GM12878 (cell line): Measurements from ENCODE around the gene SLC8B1. TPM values are rescaled to one million over a fixed set of nuclear protein-coding genes. Genes with fewer than 3 reads are reported as not detected.

ENCODE experiments used
- ATAC-seq: fragments of 200-7000 bp; cut with Tn5 transposase; 3 replicates; pipeline ENCODE4 v1.9.1; 2020; ENCODE audit warnings: mild to moderate bottlenecking, moderate library complexity
- BruUV-seq: library from RNA; stranded (reverse); fragments of 400-500 nt; replicated peaks from 2 replicates; lab custom pipeline; 2021; lab: Mats Ljungman, UMichigan
- CTCF ChIA-PET: fragments of 300-600 bp; sonication (Branson Sonifier 250); formaldehyde crosslinking; extraction: SDS; loops from one replicate; lab custom pipeline; 2021; ENCODE audit warnings: inconsistent platforms; lab: Yijun Ruan, JAX
- POLR2A ChIA-PET: fragments of 350-600 bp; formaldehyde crosslinking; extraction: SDS; loops from one replicate; lab custom pipeline; 2021; ENCODE audit warnings: inconsistent platforms; lab: Charles Lee
- RAD21 ChIA-PET: fragments of 300-600 bp; sonication (Branson Sonifier 250); formaldehyde crosslinking; loops from one replicate; lab custom pipeline; 2023; ENCODE audit warnings: antibody characterized with exemption; ENCODE audit not compliant: unreplicated experiment; lab: Charles Lee
- SMC1A ChIA-PET: fragments of 300-600 bp; sonication (Branson Sonifier 250); formaldehyde crosslinking; loops from one replicate; lab custom pipeline; 2023; ENCODE audit not compliant: unreplicated experiment, uncharacterized antibody; lab: Charles Lee
- DNase-seq: peaks from one replicate; pipeline ENCODE4 v3.0.0-alpha.2; 2011; ENCODE audit warnings: low read depth, low spot score
- FAIRE-seq: peaks from 3 replicates; lab custom pipeline; 2011; peaks lifted over from hg19 to GRCh38; lab: Jason Lieb, UNC
- H2AFZ ChIP-seq: 2 replicates; pipeline ENCODE4 v1.6.0; 2011; ENCODE audit warnings: low read depth, low read length, control low read depth; ENCODE audit not compliant: control insufficient read depth
- H3K27ac ChIP-seq: 2 replicates; pipeline ENCODE4 v1.5.1; 2011; ENCODE audit warnings: control low read depth; ENCODE audit not compliant: control insufficient read depth, insufficient read depth
- H3K27me3 ChIP-seq, 2 experiments: replicated peaks in 1 of 2; 2 replicates each; pipeline versions ENCODE4 v1.6.0 to v1.6.1; 2011; ENCODE audit warnings: low read length in 1 of 2; ENCODE audit not compliant: control insufficient read depth in 2 of 2, insufficient read depth in 2 of 2
- H3K36me3 ChIP-seq, 2 experiments: 2 replicates each; pipeline ENCODE4 v1.5.1; 2011; ENCODE audit warnings: low read length in 1 of 2; ENCODE audit not compliant: control insufficient read depth in 2 of 2, insufficient read depth in 2 of 2
- H3K4me1 ChIP-seq: 2 replicates; pipeline ENCODE4 v1.6.1; 2011; ENCODE audit warnings: mild to moderate bottlenecking, low read length, moderate library complexity, mixed read lengths; ENCODE audit not compliant: control insufficient read depth, insufficient read depth
- H3K4me2 ChIP-seq: 2 replicates; pipeline ENCODE4 v1.6.0; 2011; ENCODE audit warnings: control low read depth; ENCODE audit not compliant: control insufficient read depth, insufficient read depth
- H3K4me3 ChIP-seq: fragments of 200-600 bp; sonication (generic); 2 replicates; pipeline ENCODE4 v1.5.1; 2016
- H3K79me2 ChIP-seq: 2 replicates; pipeline ENCODE4 v1.6.0; 2011; ENCODE audit warnings: low read length; ENCODE audit not compliant: control insufficient read depth, insufficient read depth
- H3K9ac ChIP-seq: 2 replicates; pipeline ENCODE4 v1.8.0; 2011; ENCODE audit warnings: low read length, control low read depth, mixed read lengths; ENCODE audit not compliant: control insufficient read depth, insufficient read depth
- H3K9me3 ChIP-seq: replicated peaks from 3 replicates; pipeline ENCODE4 v1.5.1; 2011; ENCODE audit warnings: mild to moderate bottlenecking, low read length; ENCODE audit not compliant: control insufficient read depth, insufficient read depth
- H4K20me1 ChIP-seq: 2 replicates; pipeline ENCODE4 v1.6.0; 2011; ENCODE audit not compliant: control insufficient read depth, insufficient read depth
- HSF1 ChIP-seq: fragments of 150-350 bp; IDR thresholded peaks from 2 replicates; pipeline ENCODE4 v1.6.1; 2014; ENCODE audit warnings: mild to moderate bottlenecking, low read depth, low read length
- REST ChIP-seq: IDR thresholded peaks from 2 replicates; pipeline ENCODE4 v1.6.1; 2012; ENCODE audit warnings: mild to moderate bottlenecking, low read depth, low read length
- WGBS: methylation state at CpG from one replicate; pipeline ENCODE4 v1.1.6; 2016; ENCODE audit warnings: low lambda C conversion rate; ENCODE audit not compliant: insufficient replicate concordance, insufficient coverage; ENCODE audit errors: missing lambda C conversion rate; 5-methylcytosine and 5-hydroxymethylcytosine counted together
- in situ Hi-C: fragments of 300-500 bp; cut with MboI; formaldehyde crosslinking; loops from 9 replicates; pipeline ENCODE4 v1.14.3; 2018; ENCODE audit warnings: mixed read lengths
- intact Hi-C: fragments of 100-400 bp; cut with micrococcal nuclease; formaldehyde crosslinking; loops from one replicate; pipeline ENCODE4 v1.14.2; 2022; ENCODE audit not compliant: unreplicated experiment
- polyA plus RNA-seq, 11 experiments: library from polyadenylated mRNA; depleted of rRNA in 4 of 11; unstranded in 6 of 11; stranded (reverse) in 5 of 11; fragments of >200 nt; fragmentation: Nextera tagmentation in 4 of 11; fragmentation: Illumina TruSeq in 1 of 11; extraction: Ambion mirVana in 4 of 11; extraction: Trizol in 1 of 11; gene quantifications; 1 replicate in 1 of 11; 2 replicates in 10 of 11; pipeline versions ENCODE4 v1.2.1 to v1.2.3, GENCODE V29; 2011 to 2016; ENCODE audit warnings: inconsistent platforms in 2 of 11, missing spikeins in 2 of 11, low read depth in 1 of 11
- total RNA-seq, 4 experiments: library from RNA; depleted of rRNA in 3 of 4; stranded (reverse); fragments of >200 nt in 3 of 4; fragmentation: Illumina TruSeq in 1 of 4; extraction: Trizol in 1 of 4; gene quantifications; 2 replicates each; pipeline versions ENCODE4 v1.2.1 to v1.2.3, GENCODE V29; 2013 to 2021

The SLC8B1 gene
- total and polyA plus RNA-seq, 10 of the 15 experiments (the other 5 are each of a cell fraction or from before 2014, with no cell fraction given), result 0.18 to 12.3 (median 6.8) TPM

- H3K4me3 ChIP-seq, result no peak overlapping the region
- no peaks in the 10 kb centered on the region; the same call in 2 of the 3 replicates for H3K9me3 ChIP-seq
- H4K20me1 ChIP-seq, result no peaks in the 10 kb centered on the region
- in situ Hi-C loops, result no loop called here
- POLR2A ChIA-PET, result no interaction called here
- no TSS peak for BruUV-seq
- H3K27me3 ChIP-seq, result no peaks in the 10 kb centered on the region
- SMC1A ChIA-PET, result interaction anchor here (0.8 to 1.0 kb wide), 2 partner anchors 56 to 64 kb away, joined by 3 read pairs; no protein-coding TSS in a partner anchor
- DNase-seq (no peak), FAIRE-seq (no peak), ATAC-seq (no peak)
- H3K36me3 ChIP-seq, result no peaks in the 10 kb centered on the region; a peak in 3 of 4 replicates
- intact Hi-C loops, result no loop called here
- 79% methylated on average over 6 of the region's 6 CpGs for WGBS
- 0 out of 2 replicates have a peak, but pooled peaks cover 2% of the 10 kb centered on the region for H3K4me1 ChIP-seq
- H3K9ac ChIP-seq, result no peak overlapping the region
- CTCF ChIA-PET, result no interaction called here
- no peak overlapping the region for H3K27ac ChIP-seq
- TF ChIP-seq REST (no peak), HSF1 (no peak)
- no peak overlapping the region for H3K4me2 ChIP-seq
- no peak overlapping the region for H2AFZ ChIP-seq
- RAD21 ChIA-PET, result no interaction called here
- H3K79me2 ChIP-seq, result no peaks in the 10 kb centered on the region
Observed at GRCh38 chr12:113369391-113369985, 34.6 kb upstream of the SLC8B1 start.
